Activated CD4-positive, alpha-beta T cell treated with anti-CD3 and anti-CD28 coated beads, Interleukin-2, amount 10 ng/mL, durations not matched to agents 7 days and 5 days (primary cell): ENCODE data around the gene EIF3I. TPM values are rescaled to one million over a fixed set of nuclear protein-coding genes. Genes with fewer than 3 reads are reported as not detected.

Source experiments
- CTCF ChIA-PET: fragments of 350-600 bp; sonication (Branson Sonifier 250); formaldehyde crosslinking; loops from one replicate; lab custom pipeline; 2021; ENCODE audit warnings: antibody characterized with exemption; lab: Charles Lee
- POLR2A ChIA-PET: fragments of 350-600 bp; sonication (Branson Sonifier 250); formaldehyde crosslinking; loops from one replicate; lab custom pipeline; 2021; ENCODE audit warnings: antibody characterized with exemption; lab: Charles Lee
- DNase-seq: peaks from one replicate; pipeline ENCODE4 v3.0.0-alpha.2; 2020
- H3K27ac Mint-ChIP-seq: one replicate; pipeline ENCODE4 v1.8.0; 2021; ENCODE audit warnings: mild to moderate bottlenecking, moderate library complexity, mixed read lengths
- H3K27me3 Mint-ChIP-seq: one replicate; pipeline ENCODE4 v1.8.0; 2021; ENCODE audit warnings: mixed read lengths
- H3K36me3 Mint-ChIP-seq: one replicate; pipeline ENCODE4 v1.8.0; 2021; ENCODE audit warnings: low read depth, mixed read lengths
- H3K4me1 Mint-ChIP-seq: one replicate; pipeline ENCODE4 v1.8.0; 2021; ENCODE audit warnings: mixed read lengths
- H3K4me3 Mint-ChIP-seq: one replicate; pipeline ENCODE4 v1.8.0; 2021; ENCODE audit warnings: mild to moderate bottlenecking, moderate library complexity, mixed read lengths
- H3K9me3 Mint-ChIP-seq: one replicate; pipeline ENCODE4 v1.8.0; 2021; ENCODE audit warnings: mixed read lengths
- total RNA-seq, 2 experiments: library from RNA; stranded (reverse); gene quantifications; one replicate each; pipeline ENCODE4 v1.2.3, GENCODE V29; 2021

Gene EIF3I
- total RNA-seq, 2 experiments from 2014 or later, result 173 to 176 TPM

DNA sequence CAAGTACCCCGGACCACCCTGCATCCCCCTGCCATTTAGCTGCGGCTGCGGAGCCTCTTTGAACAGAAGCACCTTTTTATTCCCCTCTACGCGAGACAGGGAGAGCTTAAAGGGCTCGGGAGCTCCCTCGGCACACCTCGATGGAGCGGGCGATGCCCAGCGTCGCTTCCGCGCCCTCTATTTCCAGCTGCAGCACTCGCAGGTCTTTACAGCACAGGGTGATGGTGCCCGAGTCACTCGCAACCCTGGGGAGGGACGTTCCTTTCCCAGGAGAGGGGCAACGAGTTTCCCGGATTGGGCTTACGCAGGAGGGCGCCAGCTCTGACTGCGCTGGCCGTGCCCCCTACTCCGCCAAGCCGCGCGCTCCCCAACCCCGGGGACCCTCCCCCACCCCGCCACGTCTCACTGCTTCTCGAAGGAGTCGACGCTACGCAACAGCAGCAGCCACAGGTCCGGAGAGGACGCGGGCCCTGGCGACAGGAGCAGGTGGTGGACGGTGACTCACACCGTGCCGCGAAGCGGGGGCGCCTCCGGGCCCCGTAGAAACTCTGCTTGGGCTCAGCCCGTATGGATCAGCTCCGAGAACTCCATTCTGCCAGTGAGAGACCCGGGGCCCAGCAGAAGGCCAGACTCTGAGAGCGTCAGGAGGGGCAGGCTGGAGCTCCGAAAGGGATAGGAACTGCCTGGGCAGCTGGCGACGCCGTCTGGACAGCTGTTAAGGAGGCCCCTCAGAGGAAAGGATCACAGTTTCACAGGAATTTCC, 19.0 kb downstream of the EIF3I start:
- Mint-ChIP-seq H3K4me1 (peaks cover 38% of the 10 kb centered on the region), H3K9me3 (no peaks in the 10 kb centered on the region), H3K27me3 (no peaks in the 10 kb centered on the region), H3K27ac (peak overlapping the region; percentile 57), H3K4me3 (peak overlapping the region; percentile 78), H3K36me3 (no peaks in the 10 kb centered on the region)
- peak; percentile 33 for DNase-seq
- CTCF ChIA-PET, result interaction anchor here (0.6 to 3.4 kb wide), 12 partner anchors 7 to 131 kb away, joined by 3 to 29 read pairs (median 4); partner anchors contain the start of genes FAM167B, HDAC1 and LCK
- POLR2A ChIA-PET, result interaction anchor here (0.8 to 1.2 kb wide), 2 partner anchors 8 to 13 kb away, joined by 3 to 5 read pairs; no protein-coding TSS in a partner anchor

DNA sequence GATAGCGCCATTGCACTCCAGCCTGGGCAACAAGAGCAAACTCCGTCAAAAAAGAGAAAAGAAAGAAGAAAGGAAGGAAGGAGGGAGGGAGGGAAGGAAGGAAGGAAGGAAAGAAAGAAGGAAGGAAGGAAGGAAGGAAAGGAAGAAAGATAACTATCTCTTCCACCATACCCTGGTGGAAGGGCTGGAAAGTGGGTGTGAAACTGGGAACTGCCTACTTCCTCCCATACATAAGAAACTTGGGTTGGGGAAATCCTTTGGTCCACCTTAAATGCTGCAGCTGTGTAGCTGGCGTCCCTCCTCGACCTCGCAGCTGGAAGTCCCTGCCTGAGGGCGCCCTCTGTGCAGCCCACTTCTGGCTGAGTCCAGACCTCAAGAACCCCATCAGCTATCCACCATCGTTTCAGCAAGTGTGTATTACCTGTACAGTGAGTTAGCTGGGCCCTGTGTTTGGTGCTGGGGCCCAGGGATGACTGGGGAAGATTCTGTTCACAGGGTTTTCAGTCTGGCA, 20.2 kb downstream of the EIF3I start:
- H3K36me3 Mint-ChIP-seq, result no peaks in the 10 kb centered on the region
- POLR2A ChIA-PET, result no interaction called here
- peaks cover 50% of the 10 kb centered on the region for H3K4me1 Mint-ChIP-seq
- DNase-seq, result no peak
- H3K27ac Mint-ChIP-seq, result no peak overlapping the region
- CTCF ChIA-PET, result interaction anchor here (0.7 to 1.7 kb wide), 5 partner anchors 10 to 90 kb away, joined by 3 to 7 read pairs (median 5); no protein-coding TSS in a partner anchor
- no peak overlapping the region for H3K4me3 Mint-ChIP-seq
- H3K9me3 Mint-ChIP-seq, result no peaks in the 10 kb centered on the region
- no peaks in the 10 kb centered on the region for H3K27me3 Mint-ChIP-seq

DNA sequence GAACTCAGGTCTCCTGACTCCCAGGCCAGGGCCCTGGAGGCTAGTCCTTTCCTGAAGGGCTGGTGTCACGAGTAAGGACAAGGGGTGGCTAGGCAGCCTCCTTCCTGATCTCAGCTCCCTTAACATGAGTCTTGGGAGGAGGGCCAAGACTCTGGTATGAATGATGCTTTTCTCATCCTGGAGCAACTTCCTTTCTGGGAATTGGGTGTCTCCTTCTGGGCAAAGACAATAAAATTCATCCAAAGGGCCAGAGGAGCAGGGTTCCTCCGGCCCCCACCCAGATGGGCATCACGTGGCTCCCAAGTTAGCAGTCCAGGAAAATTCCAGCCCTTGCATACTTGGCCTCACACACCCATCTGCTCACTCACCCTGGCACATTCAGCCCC, 24.7 kb downstream of the EIF3I start, which contains the start of gene FAM167B:
Gene FAM167B, plus strand, starts transcription at position 335 of the 386 bp plus-strand sequence. CDS start 200 bp downstream, outside the sequence.
- Mint-ChIP-seq H3K36me3 (peaks cover 11% of the 10 kb centered on the region), H3K27me3 (no peaks in the 10 kb centered on the region), H3K9me3 (no peaks in the 10 kb centered on the region), H3K4me3 (peak within 1 kb of the TSS; percentile 59), H3K27ac (peak within 1 kb of the TSS; percentile 87), H3K4me1 (peaks cover 57% of the 10 kb centered on the region)
- DNase-seq, result no peak
- POLR2A ChIA-PET, result no interaction called here
- CTCF ChIA-PET, result interaction anchor here (0.8 to 4.7 kb wide), 6 partner anchors 7 to 96 kb away, joined by 3 to 52 read pairs (median 3); no protein-coding TSS in a partner anchor

DNA sequence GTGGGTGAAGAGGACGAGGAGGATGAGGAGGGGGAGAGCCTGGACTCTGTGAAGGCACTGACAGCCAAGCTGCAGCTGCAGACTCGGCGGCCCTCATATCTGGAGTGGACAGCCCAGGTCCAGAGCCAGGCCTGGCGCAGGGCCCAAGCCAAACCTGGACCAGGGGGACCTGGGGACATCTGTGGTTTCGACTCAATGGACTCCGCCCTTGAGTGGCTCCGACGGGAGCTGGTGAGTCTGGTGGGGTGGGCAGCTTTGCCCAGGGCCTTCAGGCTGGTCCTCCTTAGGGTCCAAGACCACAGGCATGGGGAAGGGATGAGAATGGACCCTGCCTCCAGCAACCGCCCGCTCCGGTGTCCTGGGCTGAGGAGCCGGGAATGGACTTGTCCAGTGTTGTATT, 25.2 kb downstream of the EIF3I start:
- Mint-ChIP-seq H3K9me3 (no peaks in the 10 kb centered on the region), H3K27me3 (no peaks in the 10 kb centered on the region), H3K4me3 (no peak overlapping the region), H3K36me3 (peaks cover 16% of the 10 kb centered on the region), H3K27ac (peak overlapping the region; percentile 87), H3K4me1 (peaks cover 51% of the 10 kb centered on the region)
- no peak for DNase-seq
- CTCF ChIA-PET, result interaction anchor here (0.6 to 4.7 kb wide), 23 partner anchors 8 to 575 kb away, joined by 3 to 52 read pairs (median 5); partner anchors contain the start of genes CCDC28B and KPNA6
- POLR2A ChIA-PET, result no interaction called here

DNA sequence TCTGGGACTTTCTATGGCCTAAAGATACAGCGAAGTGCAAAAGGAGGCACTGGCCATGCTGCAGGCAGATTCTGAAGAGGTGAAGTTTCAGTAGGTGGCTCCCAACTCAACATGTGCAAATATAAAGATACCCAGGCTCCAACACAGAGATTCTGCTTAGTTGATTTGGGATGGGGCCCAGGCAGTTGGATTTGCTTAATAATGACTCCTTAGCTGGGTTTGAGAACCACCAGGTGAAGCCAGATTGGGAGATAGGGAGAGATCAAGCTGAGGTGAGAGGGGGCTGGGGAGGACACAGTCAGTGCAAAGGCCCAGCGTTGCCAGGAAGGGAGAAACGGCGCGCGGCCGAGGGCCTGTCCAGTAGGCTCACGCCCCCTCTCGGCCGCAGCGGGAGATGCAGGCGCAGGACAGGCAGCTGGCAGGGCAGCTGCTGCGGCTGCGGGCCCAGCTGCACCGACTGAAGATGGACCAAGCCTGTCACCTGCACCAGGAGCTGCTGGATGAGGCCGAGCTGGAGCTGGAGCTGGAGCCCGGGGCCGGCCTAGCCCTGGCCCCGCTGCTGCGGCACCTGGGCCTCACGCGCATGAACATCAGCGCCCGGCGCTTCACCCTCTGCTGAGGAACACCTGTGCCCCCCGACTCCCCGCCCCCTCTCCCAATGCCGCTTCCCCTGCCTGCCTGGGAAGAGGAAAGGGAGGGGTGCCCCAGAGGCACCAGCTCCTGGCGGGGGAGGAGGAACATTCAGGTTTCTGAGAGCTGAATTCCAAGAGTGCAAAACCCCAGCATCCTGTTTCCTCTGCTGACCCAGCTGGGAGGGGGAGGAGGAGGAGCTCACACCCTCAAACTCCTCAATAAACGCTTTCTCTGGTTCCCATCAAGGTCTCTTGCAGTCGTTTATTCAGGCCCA, 26.0 kb downstream of the EIF3I start:
- Mint-ChIP-seq H3K27ac (peak overlapping the region; percentile 96), H3K36me3 (peaks cover 24% of the 10 kb centered on the region), H3K4me3 (peak overlapping the region; percentile 59), H3K4me1 (peaks cover 47% of the 10 kb centered on the region), H3K9me3 (no peaks in the 10 kb centered on the region), H3K27me3 (no peaks in the 10 kb centered on the region)
- DNase-seq, result peak; percentile 78
- ChIA-PET POLR2A (interaction anchor here (0.6 to 1.2 kb wide), 5 partner anchors 33 to 576 kb away, joined by 3 to 5 read pairs (median 3); partner anchors contain the start of genes HDAC1 and MARCKSL1), CTCF (interaction anchor here (0.6 to 4.7 kb wide), 39 partner anchors 9 to 574 kb away, joined by 3 to 52 read pairs (median 4); partner anchors contain the start of genes CCDC28B, FAM229A, KPNA6 and TSSK3)

DNA sequence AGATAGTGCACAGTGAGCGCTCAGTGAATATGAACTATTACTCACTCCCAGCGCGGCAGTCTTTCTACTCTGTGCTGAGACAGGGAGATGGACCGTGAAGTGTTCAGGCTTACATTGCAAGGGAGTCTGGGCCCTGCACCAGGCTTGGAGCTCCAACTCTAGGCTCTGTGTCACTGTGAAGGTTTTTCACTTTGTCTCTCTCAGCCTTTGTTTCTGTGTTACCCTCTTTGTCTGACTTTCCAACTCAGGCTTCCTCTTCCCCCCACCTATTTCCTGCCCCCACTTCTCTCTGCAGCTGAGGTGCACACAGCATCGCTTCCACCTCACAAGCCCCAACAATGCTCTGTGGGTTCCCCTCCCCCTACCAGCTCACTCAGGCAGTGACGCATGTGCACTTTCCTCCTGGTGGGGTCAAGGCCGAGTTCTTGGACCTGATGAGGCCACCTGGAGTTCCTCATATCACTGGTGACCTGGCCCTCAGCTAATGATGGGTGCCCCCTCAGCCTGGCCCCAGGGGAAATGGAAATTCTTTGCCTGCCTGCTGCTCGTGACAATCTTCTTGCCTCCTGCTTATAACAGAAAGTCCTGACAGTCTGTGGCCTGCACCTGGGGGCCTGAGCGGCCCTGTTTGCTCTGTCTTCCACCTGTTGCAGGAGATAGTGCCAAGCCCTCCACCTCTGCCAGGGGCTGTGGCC, 27.8 kb downstream of the EIF3I start:
- H3K27me3 Mint-ChIP-seq, result no peaks in the 10 kb centered on the region

DNA sequence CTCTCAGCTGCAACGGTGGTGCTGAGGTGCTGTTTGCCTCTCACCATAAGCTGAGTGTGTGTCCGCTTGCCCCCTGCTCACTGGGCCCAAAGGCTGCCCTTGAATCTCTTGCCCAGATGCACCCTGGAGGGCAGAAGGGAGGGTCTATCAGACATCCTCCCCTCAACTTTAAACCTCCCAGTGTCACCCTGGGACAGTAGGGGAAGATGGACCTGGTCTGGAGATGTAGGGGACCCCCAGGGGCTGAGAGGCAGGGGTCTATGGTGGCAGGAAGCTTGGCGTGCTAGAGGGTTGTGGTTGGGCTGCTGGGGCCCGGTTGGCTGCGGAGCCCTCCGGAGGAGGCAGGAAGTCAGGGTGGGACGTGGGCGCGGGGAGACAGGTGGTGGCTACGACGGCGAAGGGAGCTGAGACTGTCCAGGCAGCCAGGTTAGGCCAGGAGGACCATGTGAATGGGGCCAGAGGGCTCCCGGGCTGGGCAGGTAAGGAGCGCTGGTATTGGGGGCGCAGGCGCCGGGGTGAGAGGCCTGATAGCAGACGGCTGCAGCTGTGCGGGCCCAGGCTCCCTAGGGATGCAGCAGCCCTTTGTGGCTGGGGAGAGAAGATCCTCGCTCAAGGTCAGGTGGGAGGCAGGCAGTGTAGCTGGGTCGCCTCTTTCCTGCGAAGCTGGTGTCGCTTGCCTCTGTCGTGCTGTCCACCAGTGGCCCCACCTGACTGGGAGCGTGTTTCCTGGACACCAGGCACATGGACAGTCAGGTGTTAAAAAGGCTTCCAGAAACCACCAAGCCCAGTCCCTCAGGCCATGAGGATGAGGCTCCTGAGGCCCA, 28.9 kb downstream of the EIF3I start, which contains the start of gene LCK:
Gene LCK, plus strand, starts transcription at position 373 of the 824 bp plus-strand sequence. CDS start 23,065 bp downstream, outside the sequence.
- peak within 1 kb of the TSS; percentile 95 for H3K4me3 Mint-ChIP-seq
- DNase-seq, result peak; percentile 70
- H3K4me1 Mint-ChIP-seq, result peaks cover 54% of the 10 kb centered on the region
- no peaks in the 10 kb centered on the region for H3K9me3 Mint-ChIP-seq
- CTCF ChIA-PET, result interaction anchor here (0.7 to 4.7 kb wide), 9 partner anchors 8 to 36 kb away, joined by 3 to 52 read pairs (median 5); no protein-coding TSS in a partner anchor
- POLR2A ChIA-PET, result interaction anchor here (0.6 kb wide), 1 partner anchor 40 kb away, joined by 5 read pairs; no protein-coding TSS in a partner anchor
- H3K27ac Mint-ChIP-seq, result peak within 1 kb of the TSS; percentile 96
- H3K27me3 Mint-ChIP-seq, result no peaks in the 10 kb centered on the region
- peaks cover 44% of the 10 kb centered on the region for H3K36me3 Mint-ChIP-seq

More for the DNA sequence above, 27.8 kb downstream of the EIF3I start:
- ChIA-PET CTCF (interaction anchor here (0.6 to 4.7 kb wide), 15 partner anchors 9 to 218 kb away, joined by 3 to 52 read pairs (median 6); partner anchors contain the start of gene KPNA6), POLR2A (interaction anchor here (0.6 to 1.6 kb wide), 5 partner anchors 10 to 1487 kb away, joined by 3 to 6 read pairs (median 4); partner anchors contain the start of gene MARCKSL1)
- peak overlapping the region; percentile 96 for H3K27ac Mint-ChIP-seq
- no peaks in the 10 kb centered on the region for H3K9me3 Mint-ChIP-seq
- peak overlapping the region; percentile 95 for H3K4me3 Mint-ChIP-seq
- peaks cover 52% of the 10 kb centered on the region for H3K4me1 Mint-ChIP-seq
- peaks cover 38% of the 10 kb centered on the region for H3K36me3 Mint-ChIP-seq
- peak; percentile 90 for DNase-seq

DNA sequence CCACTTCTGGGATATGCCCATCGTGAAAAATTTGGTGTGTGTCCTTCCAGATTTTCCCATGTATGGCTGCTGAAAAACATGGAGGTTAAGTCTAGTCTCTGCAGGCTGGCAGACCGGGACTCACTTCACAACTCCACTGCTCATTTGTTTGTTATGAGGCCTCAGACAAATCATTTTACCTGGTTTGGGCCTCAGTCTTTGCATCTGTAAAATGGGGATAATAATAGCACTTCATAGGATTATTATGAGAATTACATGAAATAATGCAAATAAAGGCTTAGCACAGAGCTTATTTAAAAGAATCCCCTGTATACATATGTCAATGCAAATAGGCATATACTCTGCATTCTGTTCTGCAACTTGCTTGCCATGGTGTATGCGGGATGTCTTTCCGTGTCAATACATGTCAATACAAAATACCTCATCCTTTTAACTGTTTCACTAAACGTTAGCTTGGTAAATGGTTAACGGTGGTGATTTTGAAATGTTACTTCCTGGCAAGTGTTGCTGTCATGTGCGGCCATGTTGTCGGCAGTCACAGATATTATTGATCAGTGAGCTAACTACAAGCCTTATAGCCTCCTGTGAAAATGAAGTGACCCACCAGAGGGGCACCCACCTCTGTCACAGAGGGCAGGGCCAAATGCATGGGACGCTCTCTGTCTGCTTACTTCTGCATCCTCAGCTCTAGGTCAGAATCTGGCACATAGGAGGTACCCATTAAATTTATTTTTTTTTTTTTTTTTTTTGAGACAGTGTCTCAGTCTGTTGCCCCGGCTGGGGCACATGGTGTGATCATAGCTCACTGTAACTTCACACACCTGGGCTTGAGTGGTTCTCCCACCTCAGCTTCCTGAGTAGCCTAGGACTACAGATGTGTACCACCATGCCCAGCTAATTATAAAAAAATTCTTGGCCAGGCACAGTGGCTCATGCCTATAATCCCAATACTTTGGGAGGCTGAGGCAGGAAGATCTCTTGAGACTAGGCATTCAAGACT, 33.2 kb downstream of the EIF3I start:
- H3K36me3 Mint-ChIP-seq, result peaks cover 71% of the 10 kb centered on the region
- peaks cover 47% of the 10 kb centered on the region for H3K4me1 Mint-ChIP-seq

DNA sequence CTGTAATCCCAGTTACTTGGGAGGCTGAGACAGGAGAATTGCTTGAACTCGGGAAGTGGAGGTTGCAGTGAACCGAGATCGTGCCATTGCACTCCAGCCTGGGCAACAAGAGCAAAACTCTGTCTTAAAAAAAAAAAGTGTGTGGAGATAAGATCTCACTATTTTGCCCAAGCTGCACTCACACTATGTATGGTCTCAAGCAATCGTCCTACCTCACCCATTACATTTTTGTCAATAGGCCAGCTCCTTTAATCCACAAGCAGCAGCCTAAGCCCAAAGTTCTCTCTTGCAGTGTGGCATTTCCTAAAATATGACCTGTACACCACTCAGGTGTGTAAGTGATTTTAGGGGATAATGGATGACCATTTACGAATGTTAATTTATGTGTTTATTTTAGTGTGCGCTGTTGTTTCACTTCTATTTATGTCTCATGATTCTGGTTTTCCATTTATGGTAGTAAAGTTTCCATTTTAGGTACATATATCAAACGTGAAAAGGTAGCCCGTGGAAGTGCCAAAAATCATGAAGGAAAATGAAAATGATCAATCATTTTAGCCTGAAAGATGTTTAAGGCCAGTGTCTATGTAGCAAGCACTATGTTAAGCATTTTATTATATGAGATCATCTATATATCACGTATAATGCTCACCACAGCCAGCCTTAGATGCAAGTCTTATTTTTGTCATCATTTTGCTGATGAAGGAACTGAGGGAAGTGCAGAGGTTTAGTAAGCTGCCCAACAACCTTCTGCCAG, 34.4 kb downstream of the EIF3I start:
- Mint-ChIP-seq H3K9me3 (no peaks in the 10 kb centered on the region), H3K4me3 (peak overlapping the region; percentile 81), H3K36me3 (peaks cover 68% of the 10 kb centered on the region), H3K27me3 (no peaks in the 10 kb centered on the region), H3K4me1 (peaks cover 45% of the 10 kb centered on the region), H3K27ac (peak overlapping the region; percentile 92)
- CTCF ChIA-PET, result interaction anchor here (0.6 to 6.9 kb wide), 9 partner anchors 7 to 244 kb away, joined by 3 to 52 read pairs (median 3); partner anchors contain the start of genes FAM167B and LCK
- no peak for DNase-seq
- POLR2A ChIA-PET, result no interaction called here

More for the DNA sequence above, 33.2 kb downstream of the EIF3I start:
- no peaks in the 10 kb centered on the region for H3K9me3 Mint-ChIP-seq
- ChIA-PET CTCF (interaction anchor here (0.5 to 6.9 kb wide), 9 partner anchors 6 to 142 kb away, joined by 3 to 52 read pairs (median 3); partner anchors contain the start of genes FAM167B and LCK), POLR2A (interaction anchor here (0.6 to 0.7 kb wide), 2 partner anchors 19 to 36 kb away, joined by 3 to 5 read pairs; partner anchors contain the start of gene HDAC1)
- DNase-seq, result peak; percentile 54
- peak overlapping the region; percentile 95 for H3K4me3 Mint-ChIP-seq
- H3K27ac Mint-ChIP-seq, result peak overlapping the region; percentile 92
- H3K27me3 Mint-ChIP-seq, result no peaks in the 10 kb centered on the region
